Measurements from ENCODE around the gene SPTB. TPM values are rescaled to one million over a fixed set of nuclear protein-coding genes. Genes with fewer than 3 reads are reported as not detected.

Gene SPTB
- total RNA-seq, 4 donors from 2014 or later, result 0.13 to 3.8 (median 1.5) TPM

GRCh38 chr14:64767215-64767964 lies 112.3 kb downstream of the SPTB start:
- intact Hi-C loops (cut with DNase I), result no loop called here
- H3K4me1 ChIP-seq, result peaks cover 14 to 35% (median 20%) of the 10 kb centered on the region in 3 donors
- no peak overlapping the region for H3K4me3 ChIP-seq
- DNase-seq, result no peak
- H3K36me3 ChIP-seq, result no peaks in the 10 kb centered on the region
- H3K9me3 ChIP-seq, result no peaks in the 10 kb centered on the region
- 79 to 83% methylated on average over 9 to 10 of the region's 15 CpGs for WGBS, 2 donors
- no peaks in the 10 kb centered on the region for H3K27me3 ChIP-seq
- H3K27ac ChIP-seq, result no peak overlapping the region
- TF ChIP-seq CTCF (IDR thresholded peaks at IDR 0.05), result no peak
- no peak for TF ChIP-seq POLR2A (IDR thresholded peaks at IDR 0.05)

- Histone ChIP-seq H3K27me3 (no peaks in the 10 kb centered on the region), H3K4me3 (no peak overlapping the region), H3K4me1 (peaks cover 20 to 43% (median 28%) of the 10 kb centered on the region in 3 donors), H3K9me3 (no peaks in the 10 kb centered on the region), H3K36me3 (no peaks in the 10 kb centered on the region), H3K27ac (no peak overlapping the region)
- DNase-seq, result no peak
- 55 to 70% methylated on average over 7 to 11 of the region's 25 CpGs for WGBS, 2 donors
- intact Hi-C loops (cut with DNase I), result no loop called here
- peak in 1 of 6 experiments; percentile 4 for TF ChIP-seq CTCF (IDR thresholded peaks at IDR 0.05)
- TF ChIP-seq POLR2A (IDR thresholded peaks at IDR 0.05), result no peak
Observed at GRCh38 chr14:64766430-64767151, 113.1 kb downstream of the SPTB start.

GRCh38 chr14:64765740-64766302 lies 113.9 kb downstream of the SPTB start:
- TF ChIP-seq POLR2A (IDR thresholded peaks at IDR 0.05) (no peak), CTCF (IDR thresholded peaks at IDR 0.05) (no peak)
- Histone ChIP-seq H3K4me3 (no peak overlapping the region), H3K27ac (no peak overlapping the region), H3K27me3 (no peaks in the 10 kb centered on the region), H3K36me3 (no peaks in the 10 kb centered on the region), H3K4me1 (peaks cover 24 to 51% (median 34%) of the 10 kb centered on the region in 3 donors), H3K9me3 (no peaks in the 10 kb centered on the region)
- DNase-seq, result no peak
- intact Hi-C loops (cut with DNase I), result no loop called here
- WGBS, 2 donors, result 78 to 90% methylated on average over 4 of the region's 4 CpGs

- Histone ChIP-seq H3K4me3 (peak overlapping the region in 3 of 4 donors; percentile 21 to 56 (median 29)), H3K4me1 (peaks cover 24 to 55% (median 34%) of the 10 kb centered on the region in 3 donors), H3K27me3 (no peaks in the 10 kb centered on the region), H3K36me3 (no peaks in the 10 kb centered on the region), H3K9me3 (no peaks in the 10 kb centered on the region), H3K27ac (peak overlapping the region; percentile 11 to 86 (median 48))
- no peak for DNase-seq
- TF ChIP-seq POLR2A (IDR thresholded peaks at IDR 0.05) (no peak), CTCF (IDR thresholded peaks at IDR 0.05) (peak; percentile 85 to 93 (median 91))
- intact Hi-C loops (cut with DNase I), result loop anchor here (5.0 kb wide), 1 partner anchor 93 kb away; no protein-coding TSS in a partner anchor
- WGBS, 2 donors, result 23 to 29% methylated on average over 14 to 23 of the region's 29 CpGs
Observed at GRCh38 chr14:64764641-64765520, 114.8 kb downstream of the SPTB start.

Measured in esophagus squamous epithelium (tissue), 5 donors.